Mesothelial cell of epicardium (in vitro differentiated cells): ENCODE measurements around the gene ARHGEF11. TPM values are rescaled to one million over a fixed set of nuclear protein-coding genes. Genes with fewer than 3 reads are reported as not detected.

ENCODE experiments used
- DNase-seq, 2 experiments: peaks; one replicate each; pipeline ENCODE4 v3.0.0; 2021; ENCODE audit warnings: low spot score in 2 of 2; ENCODE audit not compliant: unreplicated experiment in 2 of 2
- H3K27ac Mint-ChIP-seq: 2 replicates; pipeline ENCODE4 v1.8.0; 2021; ENCODE audit warnings: mixed read lengths
- H3K27me3 Mint-ChIP-seq: 2 replicates; pipeline ENCODE4 v1.8.0; 2021; ENCODE audit warnings: low read depth, mixed read lengths
- H3K36me3 Mint-ChIP-seq: 2 replicates; pipeline ENCODE4 v1.8.0; 2021; ENCODE audit warnings: mixed read lengths
- H3K4me1 Mint-ChIP-seq: 2 replicates; pipeline ENCODE4 v1.8.0; 2021; ENCODE audit warnings: mixed read lengths
- H3K4me3 Mint-ChIP-seq: 2 replicates; pipeline ENCODE4 v1.8.0; 2021; ENCODE audit warnings: mild to moderate bottlenecking, moderate library complexity, mixed read lengths
- H3K9me3 Mint-ChIP-seq: 2 replicates; pipeline ENCODE4 v1.8.0; 2021; ENCODE audit warnings: mixed read lengths
- total RNA-seq: library from RNA; stranded (reverse); gene quantifications from 3 replicates; pipeline ENCODE4 v1.2.1, GENCODE V29; 2021
- TF ChIP-seq, protein P1 (sequence below): fragments of 200-600 bp; sonication (generic); IDR thresholded peaks from one replicate; pipeline ENCODE4 v1.5.0; 2021; ENCODE audit warnings: antibody characterized with exemption; ENCODE audit not compliant: unreplicated experiment

Gene ARHGEF11
- total RNA-seq, 1 donor from 2014 or later = 52.5 TPM

DNA sequence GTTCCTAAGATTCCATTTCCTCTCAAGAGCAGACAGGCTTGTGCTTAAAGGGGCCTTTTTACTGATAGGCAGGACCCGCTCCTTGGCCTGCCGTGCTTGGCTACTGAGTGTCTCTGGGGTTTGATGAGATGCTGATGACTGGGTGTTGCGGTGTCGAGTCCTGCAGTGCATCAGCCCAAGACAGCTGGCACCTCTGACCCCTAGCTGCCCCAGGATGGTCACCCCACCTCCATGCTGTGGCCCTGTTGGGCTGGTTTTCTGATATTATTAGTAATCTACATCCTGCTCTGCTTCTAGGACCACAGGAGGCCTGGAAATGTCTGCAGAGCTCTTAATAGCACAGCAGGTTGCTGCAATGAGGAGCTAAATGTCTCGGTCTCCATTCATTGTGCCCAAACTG, 96.4 kb downstream of the ARHGEF11 start:
- Mint-ChIP-seq H3K27ac (no peak overlapping the region), H3K27me3 (no peaks in the 10 kb centered on the region), H3K36me3 (peaks cover 46% of the 10 kb centered on the region), H3K4me3 (no peak overlapping the region), H3K4me1 (no peaks in the 10 kb centered on the region), H3K9me3 (no peaks in the 10 kb centered on the region)
- no peak for DNase-seq
- TF ChIP-seq, protein P1, sequence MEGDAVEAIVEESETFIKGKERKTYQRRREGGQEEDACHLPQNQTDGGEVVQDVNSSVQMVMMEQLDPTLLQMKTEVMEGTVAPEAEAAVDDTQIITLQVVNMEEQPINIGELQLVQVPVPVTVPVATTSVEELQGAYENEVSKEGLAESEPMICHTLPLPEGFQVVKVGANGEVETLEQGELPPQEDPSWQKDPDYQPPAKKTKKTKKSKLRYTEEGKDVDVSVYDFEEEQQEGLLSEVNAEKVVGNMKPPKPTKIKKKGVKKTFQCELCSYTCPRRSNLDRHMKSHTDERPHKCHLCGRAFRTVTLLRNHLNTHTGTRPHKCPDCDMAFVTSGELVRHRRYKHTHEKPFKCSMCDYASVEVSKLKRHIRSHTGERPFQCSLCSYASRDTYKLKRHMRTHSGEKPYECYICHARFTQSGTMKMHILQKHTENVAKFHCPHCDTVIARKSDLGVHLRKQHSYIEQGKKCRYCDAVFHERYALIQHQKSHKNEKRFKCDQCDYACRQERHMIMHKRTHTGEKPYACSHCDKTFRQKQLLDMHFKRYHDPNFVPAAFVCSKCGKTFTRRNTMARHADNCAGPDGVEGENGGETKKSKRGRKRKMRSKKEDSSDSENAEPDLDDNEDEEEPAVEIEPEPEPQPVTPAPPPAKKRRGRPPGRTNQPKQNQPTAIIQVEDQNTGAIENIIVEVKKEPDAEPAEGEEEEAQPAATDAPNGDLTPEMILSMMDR = no peak

DNA sequence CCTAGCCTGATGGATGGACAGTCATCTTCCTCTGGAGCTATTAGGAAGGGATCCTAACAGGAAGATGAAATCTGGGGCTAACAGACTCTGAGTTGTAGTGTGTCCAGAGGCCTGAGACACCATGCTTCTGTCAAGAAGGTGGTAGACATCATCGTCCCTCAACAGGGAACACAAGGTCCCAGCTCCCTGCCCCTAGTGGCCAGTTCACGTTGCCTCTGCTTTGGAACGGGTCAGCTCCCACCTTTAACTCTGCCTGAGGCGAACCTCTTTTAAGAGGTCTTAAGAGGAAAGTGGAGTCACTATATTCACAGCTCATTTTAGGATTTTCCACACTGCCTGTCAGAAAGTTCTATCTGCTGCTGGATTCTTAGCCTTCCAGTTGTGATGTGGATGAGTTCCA, 96.8 kb downstream of the ARHGEF11 start:
- no peak overlapping the region for H3K4me3 Mint-ChIP-seq
- no peaks in the 10 kb centered on the region for H3K27me3 Mint-ChIP-seq
- TF ChIP-seq, protein P1 = no peak
- H3K9me3 Mint-ChIP-seq = no peaks in the 10 kb centered on the region
- no peak for DNase-seq
- no peak overlapping the region for H3K27ac Mint-ChIP-seq
- H3K4me1 Mint-ChIP-seq = no peaks in the 10 kb centered on the region
- H3K36me3 Mint-ChIP-seq = peaks cover 50% of the 10 kb centered on the region

DNA sequence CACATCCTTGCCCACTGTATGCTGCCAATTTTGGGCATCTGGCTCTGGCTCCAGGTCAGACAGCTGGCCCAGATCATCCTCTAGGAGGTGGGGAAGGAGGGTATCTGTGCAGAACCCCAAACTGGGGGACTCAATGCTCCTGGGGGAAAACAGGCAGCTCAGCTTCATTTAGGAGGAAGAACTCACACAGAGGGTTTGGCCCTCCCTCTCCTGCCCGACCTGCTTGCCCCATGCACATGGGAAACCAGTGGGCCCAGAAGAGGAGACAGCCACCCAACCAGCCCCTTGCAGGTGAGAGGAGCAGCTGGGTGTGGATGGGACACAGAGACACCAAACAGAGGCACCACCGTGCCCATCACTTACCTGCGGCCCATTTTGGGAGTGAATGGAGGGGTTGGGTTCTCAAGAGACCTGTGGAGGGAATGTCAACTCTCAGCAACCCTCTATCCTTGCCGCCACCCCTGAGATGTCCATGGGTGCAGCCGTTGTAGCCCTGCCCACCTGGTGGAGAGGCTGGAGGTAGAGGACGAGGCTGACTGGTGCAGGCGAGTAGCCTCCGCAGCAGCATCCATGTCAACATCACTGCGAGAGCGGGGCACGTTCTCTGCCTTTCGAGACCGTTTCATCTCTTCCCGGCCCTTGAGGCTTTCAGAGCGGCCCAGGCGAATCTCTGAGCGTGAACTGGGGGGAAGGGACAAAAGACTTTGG, 97.6 kb downstream of the ARHGEF11 start:
- H3K4me1 Mint-ChIP-seq = no peaks in the 10 kb centered on the region
- TF ChIP-seq, protein P1 = no peak
- H3K27ac Mint-ChIP-seq = no peak overlapping the region
- no peak for DNase-seq
- peaks cover 55% of the 10 kb centered on the region for H3K36me3 Mint-ChIP-seq
- no peaks in the 10 kb centered on the region for H3K27me3 Mint-ChIP-seq
- H3K9me3 Mint-ChIP-seq = no peaks in the 10 kb centered on the region
- H3K4me3 Mint-ChIP-seq = no peak overlapping the region

DNA sequence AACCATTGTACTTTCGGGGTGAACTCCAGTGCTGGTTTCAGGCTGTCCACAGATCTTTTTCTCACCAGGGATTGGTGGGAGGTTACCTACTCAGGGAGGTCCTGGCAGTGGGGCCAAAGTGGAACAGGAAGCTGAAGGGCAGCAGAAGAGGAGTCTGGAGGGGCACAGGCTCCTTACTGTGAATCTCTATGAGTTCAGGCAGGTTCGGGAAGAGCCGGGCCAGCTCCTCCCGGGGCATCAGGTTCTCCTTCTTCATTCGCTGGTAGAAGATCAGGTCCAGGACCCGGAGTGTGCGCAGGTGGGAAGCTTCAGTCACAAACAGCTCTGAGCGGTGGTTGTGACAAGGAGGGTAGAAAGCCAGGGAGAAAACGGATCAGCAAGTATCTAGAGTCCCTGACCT, 98.4 kb downstream of the ARHGEF11 start:
- Mint-ChIP-seq H3K4me3 (no peak overlapping the region), H3K36me3 (peaks cover 59% of the 10 kb centered on the region), H3K4me1 (no peaks in the 10 kb centered on the region), H3K27me3 (no peaks in the 10 kb centered on the region), H3K27ac (no peak overlapping the region), H3K9me3 (no peaks in the 10 kb centered on the region)
- TF ChIP-seq, protein P1 = no peak
- DNase-seq = no peak

DNA sequence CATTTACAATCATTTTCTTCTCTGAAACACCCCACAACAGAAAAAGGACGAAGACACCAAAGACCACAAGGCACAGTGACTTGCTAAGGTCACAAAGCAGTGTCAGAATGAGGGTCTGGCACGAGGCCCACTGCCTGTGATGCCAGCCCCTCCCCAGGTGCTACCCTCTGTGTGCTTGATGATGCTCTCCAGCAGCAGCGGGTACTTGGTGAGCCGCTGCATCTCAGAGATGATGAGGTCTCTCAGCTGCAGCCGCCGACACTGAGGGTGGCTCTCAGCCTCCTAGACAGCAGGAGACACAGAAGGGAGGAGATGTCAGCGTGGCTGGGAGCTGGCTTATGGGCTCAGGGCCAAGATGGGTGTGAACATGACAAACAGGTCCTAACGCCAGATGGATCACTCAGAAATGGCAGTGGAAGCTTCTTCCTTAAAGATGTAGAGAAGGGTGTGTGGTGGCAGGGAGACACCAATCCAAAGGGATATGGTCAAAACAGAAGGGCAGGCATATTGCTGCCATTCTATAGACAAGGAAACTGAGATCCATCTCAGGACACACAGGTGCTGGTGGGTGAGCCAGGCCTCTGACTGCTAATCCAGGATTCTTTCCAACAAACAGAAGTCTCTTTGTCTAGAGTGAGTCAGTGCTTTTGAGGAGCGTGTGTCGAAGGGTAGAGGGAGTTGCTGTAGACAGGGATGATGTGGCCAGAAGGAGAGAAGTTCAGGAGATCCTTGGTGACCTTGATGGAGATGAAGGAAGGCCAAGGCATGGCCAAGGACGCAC, 99.5 kb downstream of the ARHGEF11 start:
- no peaks in the 10 kb centered on the region for H3K27me3 Mint-ChIP-seq
- H3K4me3 Mint-ChIP-seq = no peak overlapping the region
- H3K36me3 Mint-ChIP-seq = peaks cover 54% of the 10 kb centered on the region

More for the DNA sequence above, 99.5 kb downstream of the ARHGEF11 start:
- no peaks in the 10 kb centered on the region for H3K9me3 Mint-ChIP-seq
- TF ChIP-seq, protein P1 = no peak
- DNase-seq = no peak
- H3K27ac Mint-ChIP-seq = no peak overlapping the region
- H3K4me1 Mint-ChIP-seq = no peaks in the 10 kb centered on the region
